ENCODE measurements around the gene SIGLEC1.

SIGLEC1 gene

DNA sequence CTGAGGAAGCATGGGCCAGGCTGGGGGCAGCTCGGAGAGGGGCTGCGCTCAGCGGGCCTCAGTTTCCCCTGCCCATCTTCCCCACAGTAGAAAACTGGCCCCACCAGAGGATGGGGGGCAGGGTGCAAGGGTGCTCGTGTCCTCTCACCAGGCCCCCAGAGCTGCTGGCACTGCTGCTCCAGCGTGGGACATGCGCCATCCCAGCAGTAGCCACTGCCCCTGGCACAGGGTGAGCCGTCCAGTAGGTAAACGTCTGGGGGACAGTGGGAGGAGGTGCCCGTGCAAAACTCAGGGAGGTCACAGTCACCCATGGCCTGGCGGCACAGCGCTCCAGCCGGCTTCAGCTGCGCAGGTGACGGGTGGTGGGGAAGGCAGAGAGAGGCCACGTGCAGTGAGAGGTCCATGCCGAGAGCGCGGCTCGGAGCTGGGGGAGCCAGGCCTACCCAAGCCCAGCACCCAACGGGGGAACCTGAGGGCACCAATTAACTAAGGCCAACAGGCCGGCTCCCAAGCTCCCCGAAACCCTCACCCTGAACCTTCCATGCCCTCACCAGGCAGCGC, 40.3 kb downstream of the SIGLEC1 start:
- Mint-ChIP-seq H3K27me3 (ENCODE audit: low read depth) (peaks cover 41% of the 10 kb centered on the region), H3K9me3 (no peaks in the 10 kb centered on the region), H3K27ac (no peak overlapping the region), H3K4me1 (peaks cover 11% of the 10 kb centered on the region), H3K36me3 (ENCODE audit: low read depth) (no peaks in the 10 kb centered on the region), H3K4me3 (no peak overlapping the region)
- TF ChIP-seq, protein P1, sequence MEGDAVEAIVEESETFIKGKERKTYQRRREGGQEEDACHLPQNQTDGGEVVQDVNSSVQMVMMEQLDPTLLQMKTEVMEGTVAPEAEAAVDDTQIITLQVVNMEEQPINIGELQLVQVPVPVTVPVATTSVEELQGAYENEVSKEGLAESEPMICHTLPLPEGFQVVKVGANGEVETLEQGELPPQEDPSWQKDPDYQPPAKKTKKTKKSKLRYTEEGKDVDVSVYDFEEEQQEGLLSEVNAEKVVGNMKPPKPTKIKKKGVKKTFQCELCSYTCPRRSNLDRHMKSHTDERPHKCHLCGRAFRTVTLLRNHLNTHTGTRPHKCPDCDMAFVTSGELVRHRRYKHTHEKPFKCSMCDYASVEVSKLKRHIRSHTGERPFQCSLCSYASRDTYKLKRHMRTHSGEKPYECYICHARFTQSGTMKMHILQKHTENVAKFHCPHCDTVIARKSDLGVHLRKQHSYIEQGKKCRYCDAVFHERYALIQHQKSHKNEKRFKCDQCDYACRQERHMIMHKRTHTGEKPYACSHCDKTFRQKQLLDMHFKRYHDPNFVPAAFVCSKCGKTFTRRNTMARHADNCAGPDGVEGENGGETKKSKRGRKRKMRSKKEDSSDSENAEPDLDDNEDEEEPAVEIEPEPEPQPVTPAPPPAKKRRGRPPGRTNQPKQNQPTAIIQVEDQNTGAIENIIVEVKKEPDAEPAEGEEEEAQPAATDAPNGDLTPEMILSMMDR (IDR thresholded peaks at IDR 0.05; ENCODE audit: unreplicated experiment in 3 of 3), result no peak

DNA sequence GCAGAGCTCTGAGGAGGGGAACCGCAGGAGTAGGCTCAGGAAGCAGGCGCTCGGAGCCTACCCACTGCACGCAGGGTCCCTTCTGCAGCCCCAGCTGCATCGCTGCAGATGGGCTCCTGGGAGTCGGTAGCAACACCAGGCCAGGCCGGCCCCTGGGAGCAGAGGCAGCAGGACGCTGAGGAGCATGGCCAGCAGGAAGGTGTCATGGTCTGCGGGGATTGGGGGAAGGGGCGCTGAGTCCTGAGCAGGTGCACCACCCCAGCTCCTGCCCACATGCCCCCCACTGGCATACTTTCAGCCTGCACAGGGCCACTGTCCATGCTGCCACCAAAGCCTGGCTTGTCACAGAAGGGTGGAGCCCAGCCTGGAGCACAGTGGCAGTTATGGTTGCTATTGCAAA, 41.5 kb downstream of the SIGLEC1 start:
- Mint-ChIP-seq H3K36me3 (ENCODE audit: low read depth) (no peaks in the 10 kb centered on the region), H3K4me1 (peaks cover 11% of the 10 kb centered on the region), H3K9me3 (no peaks in the 10 kb centered on the region), H3K27ac (no peak overlapping the region), H3K27me3 (ENCODE audit: low read depth) (peaks cover 34% of the 10 kb centered on the region), H3K4me3 (no peak overlapping the region)
- TF ChIP-seq, protein P1 (IDR thresholded peaks at IDR 0.05; ENCODE audit: unreplicated experiment in 3 of 3), result no peak

DNA sequence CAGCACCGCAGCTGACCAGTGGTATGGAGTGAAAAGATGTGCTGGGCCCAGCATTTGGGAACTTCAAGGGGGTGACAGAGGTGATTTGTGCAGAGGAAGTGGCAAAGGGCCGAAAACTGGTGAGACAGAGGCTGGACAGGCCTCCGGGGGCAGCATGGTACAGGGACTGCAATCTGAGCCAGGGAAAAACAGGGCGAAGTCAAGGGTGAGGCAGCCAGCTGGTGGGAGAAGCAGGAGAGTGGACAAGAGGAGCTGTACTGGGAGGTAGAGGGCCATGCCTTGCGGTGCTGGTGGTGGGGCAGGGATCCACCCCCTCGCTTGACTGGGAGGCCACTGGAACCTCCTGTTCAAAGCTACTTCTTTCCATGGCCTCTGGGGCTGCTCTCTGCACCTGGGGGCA, 41.9 kb downstream of the SIGLEC1 start:
- Mint-ChIP-seq H3K27me3 (ENCODE audit: low read depth) (peaks cover 29% of the 10 kb centered on the region), H3K4me1 (peaks cover 14% of the 10 kb centered on the region), H3K36me3 (ENCODE audit: low read depth) (no peaks in the 10 kb centered on the region), H3K27ac (no peak overlapping the region), H3K9me3 (no peaks in the 10 kb centered on the region), H3K4me3 (no peak overlapping the region)
- TF ChIP-seq, protein P1 (IDR thresholded peaks at IDR 0.05; ENCODE audit: unreplicated experiment in 3 of 3), result no peak

DNA sequence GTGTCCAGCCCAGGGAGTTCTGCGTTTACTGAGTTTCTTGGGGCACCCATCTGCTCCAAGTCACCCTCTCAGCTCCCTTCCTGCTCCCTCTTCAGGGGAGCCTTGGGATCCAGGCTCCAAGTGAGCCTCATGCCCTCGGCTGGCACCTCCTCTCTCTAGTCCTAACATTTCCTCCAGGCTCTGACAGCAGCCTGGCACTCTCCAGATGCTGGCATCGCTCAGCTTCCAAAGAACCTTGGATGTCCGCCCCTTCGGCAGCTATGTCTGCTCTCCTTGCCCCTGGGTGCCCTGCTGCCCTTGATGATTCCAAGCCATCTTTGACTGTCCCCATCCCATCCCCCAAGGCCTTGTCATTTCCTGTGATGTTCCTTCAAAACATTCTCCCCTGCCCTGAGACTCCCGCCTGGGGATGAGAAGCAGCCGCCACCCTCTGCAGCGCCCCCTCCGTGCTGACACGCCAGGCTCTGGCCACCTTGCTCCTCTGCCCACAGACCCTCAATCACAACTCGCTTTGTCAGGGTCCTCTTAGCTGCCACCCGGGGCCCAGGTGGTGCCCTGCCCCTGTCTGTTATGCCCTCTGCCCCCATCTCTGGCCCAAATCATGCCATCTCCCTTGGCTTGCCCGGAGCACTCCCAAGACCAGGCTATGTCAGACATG, 42.6 kb downstream of the SIGLEC1 start:
- H3K36me3 Mint-ChIP-seq (ENCODE audit: low read depth), result no peaks in the 10 kb centered on the region
- TF ChIP-seq, protein P1 (IDR thresholded peaks at IDR 0.05; ENCODE audit: unreplicated experiment in 3 of 3), result no peak
- H3K27me3 Mint-ChIP-seq (ENCODE audit: low read depth), result peaks cover 23% of the 10 kb centered on the region
- H3K9me3 Mint-ChIP-seq, result no peaks in the 10 kb centered on the region
- peak overlapping the region in 1 of 3 experiments; percentile 57 for H3K27ac Mint-ChIP-seq
- peaks cover 19% of the 10 kb centered on the region for H3K4me1 Mint-ChIP-seq
- H3K4me3 Mint-ChIP-seq, result no peak overlapping the region

DNA sequence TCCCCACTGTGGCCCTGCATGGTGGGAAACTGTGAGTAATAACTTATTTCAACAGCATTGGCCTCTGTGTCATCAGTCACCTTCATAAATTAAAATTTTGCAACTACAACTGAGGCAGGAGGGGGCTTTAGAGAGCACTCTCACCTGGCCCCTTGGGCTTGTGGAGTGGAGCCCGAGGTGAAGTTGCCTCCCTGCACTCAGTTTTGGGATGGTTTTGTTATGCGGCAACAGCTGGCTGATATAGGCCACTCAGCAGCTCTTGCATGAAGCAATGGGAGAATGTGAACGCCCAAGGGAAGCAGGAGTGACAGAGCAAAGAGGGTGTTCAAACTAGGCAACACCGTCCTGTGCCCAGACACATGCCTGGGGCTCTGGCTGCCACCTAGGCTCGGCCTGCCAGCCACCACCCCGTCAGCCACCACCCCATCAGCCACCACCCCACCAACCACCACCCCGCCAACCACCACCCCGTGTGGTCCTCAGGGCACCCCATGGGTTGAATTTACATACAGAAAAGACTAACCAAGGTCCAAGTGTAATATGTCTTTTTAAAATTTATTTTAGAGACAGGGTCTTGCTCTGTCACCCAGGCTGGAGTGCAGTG, 44.9 kb downstream of the SIGLEC1 start:
- Mint-ChIP-seq H3K36me3 (ENCODE audit: low read depth) (no peaks in the 10 kb centered on the region), H3K4me1 (peaks cover 27% of the 10 kb centered on the region), H3K9me3 (no peaks in the 10 kb centered on the region), H3K27me3 (ENCODE audit: low read depth) (peaks cover 28% of the 10 kb centered on the region), H3K27ac (no peak overlapping the region), H3K4me3 (peak overlapping the region in 1 of 3 experiments; percentile 34)
- TF ChIP-seq, protein P1 (IDR thresholded peaks at IDR 0.05; ENCODE audit: unreplicated experiment in 3 of 3), result no peak
